Metanephros (tissue), 1 donor: ENCODE data around the gene TRIM47. TPM values are rescaled to one million over a fixed set of nuclear protein-coding genes. Genes with fewer than 3 reads are reported as not detected.

Experiments used
- total RNA-seq: library from RNA; depleted of rRNA; stranded (reverse); fragments of >200 nt; gene quantifications from one replicate; pipeline ENCODE4 v1.2.3, GENCODE V29; 2014

TRIM47 gene
- total RNA-seq = 25.9 TPM

GRCh38 chr17:75878174-75878998, at the start of gene TRIM47:
TSS of gene TRIM47 (minus strand) at chr17:75878581. CDS start at chr17:75878548, 33 bp downstream.

GRCh38 chr17:75904749-75905521, 26.6 kb upstream of the TRIM47 start, which contains the start of gene MRPL38:
TSS of gene MRPL38 (minus strand) at chr17:75904884. CDS start at chr17:75904875, 9 bp downstream.

GRCh38 chr17:75896415-75897159, 18.2 kb upstream of the TRIM47 start, which contains the start of gene TRIM65:
TSS of gene TRIM65 (minus strand) at chr17:75896951. CDS start at chr17:75896937, 14 bp downstream.

GRCh38 chr17:75855310-75856061, 22.9 kb downstream of the TRIM47 start, which contains the start of gene WBP2:
TSS of gene WBP2 (minus strand) at chr17:75855335. CDS start at chr17:75855297, 38 bp downstream.

GRCh38 chr17:75843577-75844529, 34.5 kb downstream of the TRIM47 start, which contains the start of gene UNC13D:
TSS of gene UNC13D (minus strand) at chr17:75844404. CDS start at chr17:75844337, 67 bp downstream.

Other genes starting within 250 kb of the TRIM47 start
- 20.1 TPM for gene SMIM5, start 245.1 kb downstream of the TRIM47 start, total RNA-seq
- gene RECQL5, start 211.4 kb downstream of the TRIM47 start, total RNA-seq = 36.8 TPM
- 38.3 TPM for gene SAP30BP, start 211.2 kb downstream of the TRIM47 start, total RNA-seq
- 9.5 TPM for gene ITGB4, start 157.1 kb downstream of the TRIM47 start, total RNA-seq
- 31.0 TPM for gene GALK1, start 113.4 kb downstream of the TRIM47 start, total RNA-seq
- gene UNK, start 93.8 kb downstream of the TRIM47 start, total RNA-seq = 60.3 TPM
- gene UNC13D, start 34.2 kb downstream of the TRIM47 start, total RNA-seq = 12.6 TPM
- gene WBP2, start 23.2 kb downstream of the TRIM47 start, total RNA-seq = 38.6 TPM
- gene TRIM65, start 18.4 kb upstream of the TRIM47 start, total RNA-seq = 23.2 TPM
- 61.1 TPM for gene MRPL38, start 26.3 kb upstream of the TRIM47 start, total RNA-seq
- gene FBF1, start 62.5 kb upstream of the TRIM47 start, total RNA-seq = 16.5 TPM
- gene ACOX1, start 100.6 kb upstream of the TRIM47 start, total RNA-seq = 56.1 TPM
- gene TEN1, start 100.7 kb upstream of the TRIM47 start, total RNA-seq = 24.6 TPM
- gene CDK3, start 122.3 kb upstream of the TRIM47 start, total RNA-seq = 7.3 TPM
- 28.3 TPM for gene EVPL, start 148.7 kb upstream of the TRIM47 start, total RNA-seq
- gene SRP68, start 193.9 kb upstream of the TRIM47 start, total RNA-seq = 52.5 TPM
- gene GALR2, start 196.2 kb upstream of the TRIM47 start, total RNA-seq = 0.12 TPM
- gene ZACN, start 200.6 kb upstream of the TRIM47 start, total RNA-seq = not detected
- 142 TPM for gene EXOC7, start 225.2 kb upstream of the TRIM47 start, total RNA-seq